SU-DHL-6 (cell line): ENCODE data around the gene NUTM1.
A peak's percentile ranks its signal among the peaks of the same experiment; 100 is the strongest.

Experiments
- EZH2phosphoT487 ChIP-seq: fragments of 200-600 bp; sonication (generic), shearing (Covaris generic); conservative IDR thresholded peaks from 2 replicates; pipeline ENCODE4 v1.6.1; 2018; ENCODE audit warnings: mild to moderate bottlenecking, antibody characterized with exemption, low read length, moderate library complexity, mixed read lengths
- TF ChIP-seq, protein P1 (sequence below): fragments of 200-600 bp; sonication (generic); IDR thresholded peaks from one replicate; pipeline ENCODE4 v1.5.1; 2017; ENCODE audit warnings: antibody characterized with exemption, mild to moderate bottlenecking, low read length, moderate library complexity; ENCODE audit not compliant: insufficient read depth, poor library complexity, severe bottlenecking

DNA sequence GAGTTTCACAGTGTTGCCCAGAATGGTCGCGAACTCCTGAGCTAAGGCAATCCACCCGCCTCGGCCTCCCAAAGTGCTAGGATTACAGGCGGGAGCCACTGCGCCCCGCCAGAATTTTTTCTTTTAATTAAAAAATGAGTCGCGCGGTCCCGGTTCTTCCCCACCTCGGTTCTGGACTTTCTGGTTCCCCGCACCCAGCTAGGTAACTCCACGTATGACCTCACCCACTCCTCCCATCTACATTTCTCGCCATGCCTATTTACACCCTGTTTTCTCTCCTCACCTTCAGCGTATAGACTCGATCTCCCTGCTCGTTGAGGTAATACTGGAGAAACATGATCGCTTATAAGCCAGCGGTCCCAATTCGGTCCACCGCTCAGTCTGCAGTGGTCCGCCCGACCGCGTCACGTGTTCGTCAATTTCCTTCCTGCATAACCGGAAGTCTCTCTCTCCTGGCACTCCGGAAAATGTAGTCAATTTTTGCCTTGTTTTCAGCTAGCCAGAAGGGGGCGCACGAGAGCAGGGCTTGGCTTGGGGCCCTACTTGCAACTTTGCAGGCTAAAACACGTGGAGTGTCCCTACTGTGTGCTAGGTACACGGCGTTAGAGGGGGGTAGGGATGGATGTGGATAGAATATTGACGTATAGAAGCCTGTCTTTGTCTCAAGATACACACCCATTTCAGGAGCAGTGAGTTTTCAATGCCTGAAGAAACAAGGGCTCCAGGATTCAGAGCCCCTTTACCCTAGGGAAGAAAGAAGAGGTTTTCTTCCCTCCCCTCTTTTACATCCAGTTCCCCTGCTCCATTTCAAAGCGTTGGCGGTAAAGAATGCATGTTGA lies at the start of gene NUTM1, which contains the start of gene NOP10:
- TF ChIP-seq, protein P1, sequence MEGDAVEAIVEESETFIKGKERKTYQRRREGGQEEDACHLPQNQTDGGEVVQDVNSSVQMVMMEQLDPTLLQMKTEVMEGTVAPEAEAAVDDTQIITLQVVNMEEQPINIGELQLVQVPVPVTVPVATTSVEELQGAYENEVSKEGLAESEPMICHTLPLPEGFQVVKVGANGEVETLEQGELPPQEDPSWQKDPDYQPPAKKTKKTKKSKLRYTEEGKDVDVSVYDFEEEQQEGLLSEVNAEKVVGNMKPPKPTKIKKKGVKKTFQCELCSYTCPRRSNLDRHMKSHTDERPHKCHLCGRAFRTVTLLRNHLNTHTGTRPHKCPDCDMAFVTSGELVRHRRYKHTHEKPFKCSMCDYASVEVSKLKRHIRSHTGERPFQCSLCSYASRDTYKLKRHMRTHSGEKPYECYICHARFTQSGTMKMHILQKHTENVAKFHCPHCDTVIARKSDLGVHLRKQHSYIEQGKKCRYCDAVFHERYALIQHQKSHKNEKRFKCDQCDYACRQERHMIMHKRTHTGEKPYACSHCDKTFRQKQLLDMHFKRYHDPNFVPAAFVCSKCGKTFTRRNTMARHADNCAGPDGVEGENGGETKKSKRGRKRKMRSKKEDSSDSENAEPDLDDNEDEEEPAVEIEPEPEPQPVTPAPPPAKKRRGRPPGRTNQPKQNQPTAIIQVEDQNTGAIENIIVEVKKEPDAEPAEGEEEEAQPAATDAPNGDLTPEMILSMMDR, result peak; percentile 79
- no peak for TF ChIP-seq EZH2phosphoT487
